Endometrial microvascular endothelial cells (primary cell): ENCODE data around the gene HHAT. TPM values are rescaled to one million over a fixed set of nuclear protein-coding genes. Genes with fewer than 3 reads are reported as not detected.

Experiments used
- in situ Hi-C: cut with HindIII; loops from 2 replicates; pipeline ENCODE4 v1.10.0; 2017; ENCODE audit warnings: low sequenced_read_pairs, low pct_unique_long_range_greater_than_20kb; ENCODE audit errors: inconsistent ontology term
- total RNA-seq: library from RNA; depleted of rRNA; stranded (reverse); fragments of >200 nt; gene quantifications from one replicate; pipeline ENCODE4 v1.2.3, GENCODE V29; 2015; ENCODE audit errors: inconsistent ontology term

Gene HHAT
- total RNA-seq, 1 donor from 2014 or later, result 1.6 TPM

GRCh38 chr1:210600421-210601159 is 271.9 kb downstream of the HHAT start:
- in situ Hi-C loops, result no loop called here

GRCh38 chr1:210603123-210603522 is 274.4 kb downstream of the HHAT start:
- in situ Hi-C loops, result no loop called here

GRCh38 chr1:210605099-210605498 is 276.4 kb downstream of the HHAT start:
- in situ Hi-C loops, result no loop called here

- in situ Hi-C loops, result no loop called here
These were observed 278.7 kb downstream of the HHAT start for GRCh38 chr1:210607361-210607760.

GRCh38 chr1:210608767-210609166 is 280.1 kb downstream of the HHAT start:
- in situ Hi-C loops, result no loop called here

GRCh38 chr1:210616356-210616755 is 287.7 kb downstream of the HHAT start:
- in situ Hi-C loops, result no loop called here

- in situ Hi-C loops, result no loop called here
These were observed 288.6 kb downstream of the HHAT start for GRCh38 chr1:210617293-210617692.

- in situ Hi-C loops, result no loop called here
These were observed 289.7 kb downstream of the HHAT start for GRCh38 chr1:210618369-210618768.

GRCh38 chr1:210620867-210621488 is 292.3 kb downstream of the HHAT start:
- in situ Hi-C loops, result no loop called here

- in situ Hi-C loops, result no loop called here
These were observed 293.0 kb downstream of the HHAT start for GRCh38 chr1:210621712-210622111.

GRCh38 chr1:210624722-210625121 is 296.0 kb downstream of the HHAT start:
- in situ Hi-C loops, result no loop called here

- in situ Hi-C loops, result no loop called here
These were observed 297.0 kb downstream of the HHAT start for GRCh38 chr1:210625715-210626114.

GRCh38 chr1:210626341-210626740 is 297.6 kb downstream of the HHAT start:
- in situ Hi-C loops, result no loop called here

GRCh38 chr1:210627755-210628154 is 299.1 kb downstream of the HHAT start:
- in situ Hi-C loops, result no loop called here

GRCh38 chr1:210629276-210629675 is 300.6 kb downstream of the HHAT start:
- in situ Hi-C loops, result no loop called here

- in situ Hi-C loops, result no loop called here
These were observed 302.7 kb downstream of the HHAT start for GRCh38 chr1:210631399-210631798.

- in situ Hi-C loops, result no loop called here
These were observed 304.4 kb downstream of the HHAT start for GRCh38 chr1:210633140-210633539.

- in situ Hi-C loops, result no loop called here
These were observed 304.9 kb downstream of the HHAT start for GRCh38 chr1:210633636-210634035.

GRCh38 chr1:210635108-210635507 is 306.4 kb downstream of the HHAT start:
- in situ Hi-C loops, result no loop called here

GRCh38 chr1:210641582-210641981 is 312.9 kb downstream of the HHAT start:
- in situ Hi-C loops, result no loop called here
